NCI-H1436 (cell line): ENCODE measurements around the gene CLASRP.
A peak's percentile ranks its signal among the peaks of the same experiment; 100 is the strongest.
"Not testable (repeated sequence)": the region's sequence is repeated elsewhere in the genome, so short reads cannot be mapped to it uniquely, and the experiment has no call there.

Experiments used
- DNase-seq: peaks from one replicate; lab custom pipeline; 2025; lab: John Stamatoyannopoulos, UW

Gene CLASRP, protein sequence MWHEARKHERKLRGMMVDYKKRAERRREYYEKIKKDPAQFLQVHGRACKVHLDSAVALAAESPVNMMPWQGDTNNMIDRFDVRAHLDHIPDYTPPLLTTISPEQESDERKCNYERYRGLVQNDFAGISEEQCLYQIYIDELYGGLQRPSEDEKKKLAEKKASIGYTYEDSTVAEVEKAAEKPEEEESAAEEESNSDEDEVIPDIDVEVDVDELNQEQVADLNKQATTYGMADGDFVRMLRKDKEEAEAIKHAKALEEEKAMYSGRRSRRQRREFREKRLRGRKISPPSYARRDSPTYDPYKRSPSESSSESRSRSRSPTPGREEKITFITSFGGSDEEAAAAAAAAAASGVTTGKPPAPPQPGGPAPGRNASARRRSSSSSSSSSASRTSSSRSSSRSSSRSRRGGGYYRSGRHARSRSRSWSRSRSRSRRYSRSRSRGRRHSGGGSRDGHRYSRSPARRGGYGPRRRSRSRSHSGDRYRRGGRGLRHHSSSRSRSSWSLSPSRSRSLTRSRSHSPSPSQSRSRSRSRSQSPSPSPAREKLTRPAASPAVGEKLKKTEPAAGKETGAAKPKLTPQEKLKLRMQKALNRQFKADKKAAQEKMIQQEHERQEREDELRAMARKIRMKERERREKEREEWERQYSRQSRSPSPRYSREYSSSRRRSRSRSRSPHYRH

DNA sequence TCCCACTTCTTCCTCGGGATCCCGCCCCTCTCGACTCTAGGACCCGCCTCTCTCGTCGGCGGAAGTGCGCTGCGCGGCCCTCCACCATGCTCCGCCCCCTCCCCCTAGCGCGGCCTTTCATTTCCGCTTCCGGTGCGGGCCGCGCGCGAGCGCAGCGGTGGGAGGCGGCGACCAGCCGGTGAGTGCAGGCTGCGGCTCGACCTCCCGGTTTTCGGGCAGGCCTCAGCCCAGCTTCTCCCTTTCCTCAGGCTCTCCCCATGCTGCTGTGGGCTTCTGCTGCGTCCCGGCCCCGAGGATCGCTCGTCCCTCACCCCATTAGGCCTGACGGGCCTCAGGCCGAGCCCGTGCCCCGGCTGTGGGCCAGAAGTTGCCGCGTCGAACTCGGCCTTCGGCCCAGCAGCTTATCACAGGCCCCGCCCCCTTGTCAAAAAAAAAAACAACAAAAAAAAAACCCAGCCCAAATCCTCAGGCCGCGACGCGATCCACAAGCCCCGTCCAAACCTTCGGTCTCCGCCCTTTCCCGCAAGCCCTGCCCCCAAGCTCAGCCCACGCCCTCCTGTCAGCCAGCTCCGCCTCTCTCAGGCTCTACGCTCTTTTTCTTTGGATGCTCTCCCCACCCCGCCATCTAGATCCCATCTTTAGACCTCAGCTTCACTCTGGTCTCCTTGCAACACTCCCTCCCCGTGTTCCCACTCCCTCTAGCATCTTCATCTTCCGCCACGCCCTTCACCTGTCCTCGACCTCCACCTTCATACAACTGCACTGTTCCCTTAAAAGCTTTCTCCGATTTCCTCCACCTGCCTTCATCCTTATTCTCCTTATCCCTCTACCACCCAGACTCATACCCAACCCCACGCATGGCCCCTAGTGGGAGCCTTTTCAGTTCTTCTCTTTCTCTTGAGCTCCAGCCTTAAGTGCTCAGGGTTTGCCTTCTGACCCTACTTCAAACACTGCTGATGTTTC is at the start of gene CLASRP:
TSS of gene CLASRP (plus strand) at position 115 of the 963 bp plus-strand sequence. CDS start 1,168 bp downstream, outside the sequence.
- peak; percentile 85 for DNase-seq

DNA sequence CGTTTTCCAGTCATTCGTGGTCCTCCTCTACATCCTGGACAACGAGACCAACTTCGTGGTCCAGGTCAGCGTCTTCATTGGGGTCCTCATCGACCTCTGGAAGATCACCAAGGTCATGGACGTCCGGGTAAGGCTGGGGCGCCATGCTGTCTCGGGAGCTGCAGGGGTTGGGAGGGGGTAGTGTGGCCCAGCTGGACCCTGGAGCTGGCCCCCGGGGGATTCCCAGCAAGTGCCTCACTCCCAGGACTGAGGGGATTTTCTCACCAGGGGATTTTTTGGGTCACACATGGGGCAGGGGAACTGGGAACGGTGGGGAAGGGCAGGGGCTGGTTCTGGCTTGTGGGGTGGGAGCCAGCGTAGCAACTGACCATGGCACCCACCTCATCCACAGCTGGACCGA is 48.4 kb upstream of the CLASRP start:
- DNase-seq: no peak

DNA sequence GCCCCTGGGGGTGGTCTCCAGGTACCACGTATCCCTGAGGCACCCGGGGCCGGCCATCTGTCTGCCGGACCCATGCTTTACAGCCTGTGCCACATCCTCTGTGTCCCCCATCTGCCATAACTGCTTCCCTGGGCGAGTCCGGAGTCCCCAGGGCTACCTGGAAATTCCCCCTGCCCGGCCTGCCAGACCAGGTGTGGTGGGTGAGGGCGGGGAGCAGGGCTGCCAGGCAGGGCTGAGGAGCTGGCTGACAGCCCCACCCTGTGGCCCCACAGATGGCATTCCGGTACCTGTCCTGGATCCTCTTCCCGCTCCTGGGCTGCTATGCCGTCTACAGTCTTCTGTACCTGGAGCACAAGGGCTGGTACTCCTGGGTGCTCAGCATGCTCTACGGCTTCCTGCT is 47.9 kb upstream of the CLASRP start:
- DNase-seq: no peak

DNA sequence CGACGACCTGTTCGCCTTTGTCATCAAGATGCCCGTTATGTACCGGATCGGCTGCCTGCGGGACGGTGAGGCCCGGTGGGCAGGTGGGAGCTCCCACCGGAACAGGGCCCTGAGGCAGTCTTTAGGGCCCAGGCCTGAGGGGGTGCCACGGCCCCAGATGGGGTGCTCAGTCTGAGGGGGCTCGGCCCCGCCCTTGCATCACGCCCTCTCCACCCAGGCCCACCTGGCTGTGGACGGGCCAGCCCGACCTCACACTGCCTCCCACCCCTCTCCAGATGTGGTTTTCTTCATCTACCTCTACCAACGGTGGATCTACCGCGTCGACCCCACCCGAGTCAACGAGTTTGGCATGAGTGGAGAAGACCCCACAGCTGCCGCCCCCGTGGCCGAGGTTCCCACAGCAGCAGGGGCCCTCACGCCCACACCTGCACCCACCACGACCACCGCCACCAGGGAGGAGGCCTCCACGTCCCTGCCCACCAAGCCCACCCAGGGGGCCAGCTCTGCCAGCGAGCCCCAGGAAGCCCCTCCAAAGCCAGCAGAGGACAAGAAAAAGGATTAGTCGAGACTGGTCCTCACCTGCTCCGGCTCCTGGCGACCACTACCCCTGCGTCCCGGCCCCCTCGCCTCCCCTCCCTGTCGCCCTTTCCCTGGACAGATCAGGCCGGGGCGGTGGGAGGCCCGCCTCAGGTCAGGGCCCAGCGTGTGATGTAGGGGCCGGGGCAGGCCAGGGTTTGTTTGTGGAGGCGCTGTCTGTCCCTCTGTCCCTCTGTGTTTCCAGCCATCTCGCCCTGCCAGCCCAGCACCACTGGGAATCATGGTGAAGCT is 46.3 kb upstream of the CLASRP start:
- DNase-seq: no peak

DNA sequence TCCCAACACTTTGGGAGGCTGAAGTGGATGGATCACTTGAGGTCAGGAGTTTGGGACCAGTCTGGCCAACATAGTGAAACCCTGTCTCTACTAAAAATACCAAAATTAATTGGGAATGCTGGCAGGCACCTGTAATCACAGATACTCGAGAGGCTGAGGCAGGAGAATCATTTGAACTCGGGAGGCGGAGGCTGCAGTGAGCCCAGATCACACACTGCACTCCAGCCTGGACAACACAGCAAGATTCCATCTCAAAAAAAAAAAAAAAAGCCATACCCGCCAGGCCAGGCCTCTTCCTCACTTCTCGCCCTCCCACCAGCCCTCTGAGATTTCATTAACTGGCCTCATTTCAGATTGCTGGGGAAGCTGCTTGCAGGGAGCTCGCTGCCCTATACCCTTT is 45.3 kb upstream of the CLASRP start:
- DNase-seq: no peak

DNA sequence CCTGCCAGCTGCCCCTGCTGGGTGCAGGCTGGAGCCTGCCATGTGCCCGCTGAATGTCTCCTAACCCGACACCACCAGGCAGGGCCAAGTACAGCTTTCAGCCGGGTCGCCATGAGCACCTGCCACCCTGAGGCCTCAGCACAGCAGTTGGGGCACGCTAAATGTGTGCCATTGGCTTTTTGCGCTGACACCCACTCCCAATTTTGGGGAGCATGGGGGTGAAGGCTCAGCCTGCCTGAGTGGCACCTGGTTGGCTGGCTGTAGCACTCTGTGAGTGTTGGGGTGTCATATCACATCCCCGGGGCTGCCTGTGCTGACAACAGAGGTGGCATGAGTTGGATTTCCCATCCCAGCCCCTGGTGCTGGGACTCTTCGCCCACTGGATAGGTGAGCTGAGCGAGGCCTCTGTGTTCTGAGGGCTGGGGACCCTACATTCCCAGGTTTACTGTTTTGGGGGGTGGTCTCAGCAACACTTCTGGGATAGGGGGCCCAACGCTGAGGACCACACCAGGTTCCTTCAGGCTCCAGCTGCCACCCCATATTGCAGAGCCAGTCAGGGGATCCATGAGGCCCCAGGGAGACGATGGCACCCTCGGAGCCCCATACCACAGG is 44.8 kb upstream of the CLASRP start:
- DNase-seq: no peak

DNA sequence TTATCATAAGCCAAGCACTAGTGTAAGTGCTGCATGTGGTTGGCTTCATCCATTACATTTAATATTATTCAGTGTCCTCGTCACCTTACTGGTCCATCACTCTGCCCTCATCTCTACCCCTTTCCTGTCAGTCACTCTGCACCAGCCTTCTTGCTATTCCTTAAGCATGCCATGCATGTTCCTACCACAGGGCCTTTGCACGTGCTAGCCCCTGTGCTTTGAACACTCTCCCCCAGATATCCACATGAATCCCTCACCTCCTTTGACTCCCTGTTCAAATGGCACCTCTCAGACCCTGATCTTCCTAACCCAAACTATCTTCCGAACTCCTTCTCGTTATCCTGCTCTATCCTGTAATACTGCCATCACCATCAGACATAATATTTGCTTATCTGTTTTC is 40.8 kb upstream of the CLASRP start:
- no peak for DNase-seq

DNA sequence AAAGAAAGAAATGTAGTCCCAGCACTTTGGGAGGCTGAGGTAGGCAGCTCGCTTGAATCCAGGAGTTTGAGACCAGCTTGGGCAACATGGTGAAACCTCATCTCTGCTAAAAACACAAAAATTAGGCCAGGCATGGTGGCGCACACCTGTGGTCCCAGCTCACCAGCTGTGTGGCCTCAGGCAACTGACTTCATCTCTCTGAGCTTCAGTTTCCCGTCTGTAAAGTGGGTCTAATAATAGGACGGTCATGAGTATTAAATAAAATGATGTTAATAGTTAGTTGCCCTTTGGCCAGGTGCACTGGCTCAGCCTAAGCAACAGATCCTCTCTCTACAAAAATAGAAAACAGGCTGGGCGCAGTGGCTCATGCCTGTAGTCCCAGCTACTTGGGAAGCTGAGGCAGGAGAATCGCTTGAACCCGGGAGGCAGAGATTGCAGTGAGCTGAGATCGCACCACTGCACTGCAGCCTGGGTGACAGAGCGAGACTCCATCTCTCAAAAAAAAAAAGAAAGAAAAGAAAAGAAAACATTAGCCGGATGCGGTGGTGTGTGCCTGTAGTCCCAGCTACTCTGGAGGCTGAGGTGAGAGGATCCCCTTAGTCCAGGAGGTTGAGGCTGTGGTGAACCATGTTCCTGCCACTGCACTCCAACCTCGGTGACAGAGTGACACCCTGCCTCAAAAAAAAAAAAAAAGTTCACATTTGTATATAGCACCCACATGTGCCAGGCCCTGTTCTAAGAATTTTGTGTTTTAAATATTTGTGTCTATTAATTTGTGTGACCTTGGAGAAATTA is 39.5 kb upstream of the CLASRP start:
- not testable (repeated sequence) for DNase-seq

DNA sequence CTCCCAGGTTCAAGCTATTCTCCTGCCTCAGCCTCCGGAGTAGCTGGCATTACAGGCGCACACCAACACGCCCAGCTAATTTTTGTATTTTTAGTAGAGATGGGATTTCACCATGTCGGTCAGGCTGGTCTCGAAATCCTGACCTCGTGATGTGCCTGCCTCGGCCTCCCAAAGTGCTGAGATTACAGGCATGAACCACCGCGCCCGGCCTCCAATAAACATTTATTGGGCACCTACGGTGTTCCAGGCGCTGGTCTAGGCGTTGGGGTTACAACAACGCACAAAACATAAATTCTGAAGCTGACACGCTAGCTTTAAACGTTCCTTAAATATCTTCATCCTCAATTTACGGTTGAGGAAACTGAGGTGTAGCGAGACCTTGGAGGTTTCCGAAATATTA is 38.2 kb upstream of the CLASRP start:
- not testable (repeated sequence) for DNase-seq

DNA sequence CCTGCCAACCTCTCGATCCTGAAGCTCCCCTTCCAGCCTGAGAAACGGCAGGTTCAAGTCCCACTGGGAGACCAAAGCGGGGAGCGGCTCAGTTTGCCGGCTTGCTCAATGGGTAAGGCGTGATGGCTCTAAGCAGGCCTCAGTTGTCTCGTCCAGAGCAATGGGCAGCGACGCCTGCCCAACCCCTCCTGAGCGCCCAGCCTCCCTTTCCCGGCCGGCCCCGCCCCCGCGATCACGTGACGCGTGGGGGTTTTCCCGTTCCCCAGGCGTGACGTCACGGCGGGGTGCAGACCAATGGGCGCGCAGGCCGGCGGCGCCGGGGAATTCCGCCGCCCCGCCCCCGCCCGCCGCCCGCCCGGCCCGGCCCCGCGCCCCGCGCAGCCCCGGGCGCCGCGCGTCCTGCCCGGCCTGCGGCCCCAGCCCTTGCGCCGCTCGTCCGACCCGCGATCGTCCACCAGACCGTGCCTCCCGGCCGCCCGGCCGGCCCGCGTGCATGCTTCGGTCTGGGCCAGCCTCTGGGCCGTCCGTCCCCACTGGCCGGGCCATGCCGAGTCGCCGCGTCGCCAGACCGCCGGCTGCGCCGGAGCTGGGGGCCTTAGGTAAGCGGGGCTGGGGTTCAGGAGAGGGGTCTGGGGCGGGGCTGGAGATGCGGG is 37.6 kb upstream of the CLASRP start, which contains the start of gene RELB:
TSS of gene RELB (plus strand) at position 378 of the 653 bp plus-strand sequence. CDS start at position 494, 116 bp downstream.
- peak; percentile 86 for DNase-seq

DNA sequence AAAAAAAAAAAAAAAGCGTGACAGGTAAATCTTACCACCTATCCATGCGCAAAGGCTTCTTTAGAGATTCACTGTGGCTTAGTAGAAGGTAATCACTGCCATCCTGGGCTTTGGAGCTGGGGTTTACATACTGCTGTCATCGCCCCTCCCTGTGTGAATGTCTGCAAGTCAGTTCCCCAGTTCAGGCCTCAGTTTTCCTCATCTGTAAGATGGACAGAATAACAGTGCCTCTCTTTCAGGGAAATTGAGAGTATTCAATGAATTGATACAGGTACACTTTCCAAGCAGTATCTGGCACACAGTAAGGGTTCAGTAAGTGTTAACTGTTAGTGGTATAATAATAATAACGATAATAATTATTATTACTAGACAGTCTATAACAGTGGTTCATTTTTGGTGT is 35.4 kb upstream of the CLASRP start:
- DNase-seq: no peak

DNA sequence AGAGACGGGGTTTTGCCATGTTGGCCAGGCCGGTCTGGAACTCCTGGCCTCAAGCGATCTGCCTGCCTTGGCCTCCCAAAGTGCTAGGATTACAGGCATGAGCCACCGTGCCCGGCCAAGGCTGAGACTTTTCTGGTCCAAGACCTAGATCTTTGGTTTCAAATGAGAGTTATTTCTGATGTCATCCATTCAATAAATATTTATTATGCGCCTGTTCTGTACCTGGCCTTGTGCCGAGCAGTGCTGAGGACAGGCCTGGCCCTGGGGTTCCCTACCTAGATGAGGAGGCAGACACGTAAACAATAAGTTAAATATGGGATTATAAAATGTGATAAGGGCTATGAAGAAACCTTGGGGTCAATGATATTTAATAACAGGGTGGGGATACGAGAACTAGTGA is 33.1 kb upstream of the CLASRP start:
- DNase-seq: no peak

DNA sequence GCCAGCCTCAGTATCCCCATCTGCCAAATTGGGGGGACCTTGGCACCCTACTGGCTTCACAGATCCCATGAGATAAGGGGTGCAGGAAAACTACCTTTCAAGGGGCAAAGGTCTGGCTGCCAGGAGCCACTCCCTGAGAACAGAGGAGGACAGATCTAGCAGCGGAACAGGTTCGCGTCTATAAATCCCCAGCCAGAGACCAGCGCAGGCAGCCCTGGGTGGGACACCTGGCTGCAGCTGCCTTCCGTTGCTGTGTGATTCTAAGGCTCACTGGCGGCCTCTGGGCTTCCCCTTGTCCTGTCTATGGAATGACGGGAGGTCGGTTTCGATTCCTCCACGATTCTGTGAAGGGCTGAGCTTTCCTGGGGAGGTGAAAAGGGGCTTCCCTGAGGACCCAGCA is 30.3 kb upstream of the CLASRP start:
- no peak for DNase-seq

DNA sequence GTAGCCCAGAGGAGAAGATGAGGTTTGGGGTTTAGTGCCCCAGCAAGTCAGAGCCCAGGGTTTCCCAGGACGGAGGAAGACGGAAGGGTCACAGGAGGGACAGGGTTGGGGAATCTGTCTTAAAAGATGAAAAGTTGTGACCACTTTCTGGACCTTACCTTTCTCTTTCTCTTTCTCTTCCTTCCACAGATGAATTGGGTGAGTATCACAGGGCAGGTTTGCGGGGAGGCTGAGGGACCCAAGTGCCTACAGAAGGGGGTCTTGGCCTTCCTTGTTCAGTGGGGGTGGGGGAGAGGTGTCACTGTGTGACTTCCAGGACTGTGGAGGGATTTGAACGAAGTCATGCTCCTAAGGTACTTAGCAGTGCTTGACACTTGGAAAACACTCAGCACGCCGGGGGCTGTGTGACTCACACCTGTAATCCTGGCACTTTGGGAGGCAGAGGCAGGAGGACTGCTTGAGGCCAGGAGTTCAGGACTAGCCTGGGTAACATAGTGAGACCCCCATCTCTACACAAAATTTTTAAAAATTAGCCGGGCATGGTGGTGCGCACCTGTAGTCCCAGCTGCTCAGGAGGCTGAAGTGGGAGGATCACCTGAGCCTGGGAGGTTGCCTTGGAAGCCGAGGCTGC is 29.1 kb upstream of the CLASRP start:
- DNase-seq: no peak

DNA sequence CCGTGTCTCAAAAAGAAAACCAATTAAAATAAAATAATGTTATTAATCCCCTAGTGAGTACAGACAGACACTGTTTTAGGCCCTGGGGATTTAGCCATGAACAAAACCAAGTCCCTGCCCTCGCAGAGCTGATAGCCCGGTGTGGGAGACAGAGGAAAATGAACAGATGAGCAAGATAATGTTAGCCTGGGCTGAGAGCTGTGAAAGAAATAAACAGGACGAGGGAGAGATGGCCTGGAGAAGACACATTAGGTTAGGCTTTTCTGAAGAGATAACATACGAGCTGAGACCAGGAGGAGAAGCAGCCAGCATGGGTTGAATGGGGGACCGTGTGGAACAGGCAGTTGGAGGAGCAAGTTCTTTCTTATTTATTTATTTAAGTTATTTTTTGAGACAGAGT is 28.5 kb upstream of the CLASRP start:
- DNase-seq: no peak

DNA sequence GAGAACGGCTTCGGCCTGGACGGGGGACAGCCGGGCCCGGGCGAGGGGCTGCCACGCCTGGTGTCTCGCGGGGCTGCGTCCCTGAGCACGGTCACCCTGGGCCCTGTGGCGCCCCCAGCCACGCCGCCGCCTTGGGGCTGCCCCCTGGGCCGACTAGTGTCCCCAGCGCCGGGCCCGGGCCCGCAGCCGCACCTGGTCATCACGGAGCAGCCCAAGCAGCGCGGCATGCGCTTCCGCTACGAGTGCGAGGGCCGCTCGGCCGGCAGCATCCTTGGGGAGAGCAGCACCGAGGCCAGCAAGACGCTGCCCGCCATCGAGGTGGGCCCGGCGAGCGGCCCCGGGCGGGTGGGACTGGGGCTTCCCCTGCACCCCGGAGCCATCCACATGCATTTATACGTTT is 26.9 kb upstream of the CLASRP start:
- no peak for DNase-seq

DNA sequence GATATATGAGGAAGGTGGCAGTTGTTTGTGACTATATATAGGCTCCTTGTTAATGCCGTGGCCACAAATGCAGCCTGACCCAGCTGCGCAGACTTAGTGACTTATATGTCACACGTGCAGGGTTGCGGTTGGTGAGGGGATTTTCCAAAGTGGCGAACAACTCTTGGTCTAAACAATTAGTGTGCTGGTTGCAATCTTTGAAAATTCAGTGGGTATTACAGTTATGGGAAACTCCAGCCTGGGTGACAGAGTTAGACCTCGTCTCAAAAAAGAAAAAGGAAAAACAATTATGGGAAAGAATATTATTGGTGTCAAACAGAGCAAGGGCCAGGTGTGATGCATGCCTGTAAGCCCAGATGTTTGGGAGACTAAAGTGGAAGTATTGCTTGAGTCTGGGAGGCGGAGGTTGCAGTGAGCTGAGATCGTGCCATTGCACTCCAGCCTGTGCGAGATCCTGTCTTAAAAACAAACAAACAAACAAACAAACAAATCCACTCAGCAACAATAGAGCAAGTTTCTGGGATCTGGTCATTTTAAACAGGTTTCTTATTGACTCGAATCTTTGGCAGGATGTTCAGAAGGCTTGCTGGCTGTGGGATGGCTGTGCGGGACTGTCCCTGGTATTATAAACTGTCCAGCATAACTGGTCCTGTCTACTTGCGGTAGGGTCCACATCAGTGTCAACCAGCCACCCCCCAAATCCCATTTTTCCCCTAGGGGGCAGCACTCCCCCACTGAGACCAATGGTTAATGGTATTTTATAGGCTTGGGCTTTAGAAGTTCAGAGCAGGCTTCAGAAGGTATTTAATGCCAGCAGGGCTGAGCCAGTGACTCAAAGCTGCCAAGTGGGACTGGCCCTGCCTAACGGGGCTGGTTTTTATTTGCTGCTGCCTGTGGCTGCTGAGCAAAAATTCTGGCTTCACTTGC is 22.2 kb upstream of the CLASRP start:
- DNase-seq: peak; percentile 29

DNA sequence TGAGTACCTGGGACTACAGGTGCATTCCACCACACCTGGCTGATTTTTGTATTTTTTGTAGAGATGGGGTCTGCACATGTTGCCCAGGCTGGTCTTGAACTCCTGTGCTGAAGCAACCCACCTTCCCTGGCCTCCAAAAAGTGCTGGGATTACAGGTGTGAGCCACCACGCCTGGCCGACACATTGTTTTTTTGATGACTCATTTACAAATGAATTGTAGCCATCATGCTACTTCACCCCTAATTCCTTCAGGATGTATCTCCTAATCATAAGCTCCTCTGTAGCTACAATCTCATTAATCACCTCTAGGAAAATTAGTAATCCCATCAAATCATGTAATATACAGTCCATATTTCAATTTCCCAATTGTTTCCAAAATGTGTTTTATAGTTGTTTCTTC is 19.7 kb upstream of the CLASRP start:
- DNase-seq: no peak
